Neuronal stem cell (in vitro differentiated cells): ENCODE data around the gene DLX4.
A peak's percentile ranks its signal among the peaks of the same experiment; 100 is the strongest.

Source experiments
- DNase-seq: peaks from one replicate; pipeline ENCODE4 v3.0.0-alpha.2; 2013; ENCODE audit warnings: low spot score
- H2AFZ ChIP-seq: one replicate; pipeline ENCODE4 v1.6.1; 2013; ENCODE audit warnings: mild to moderate bottlenecking, low read length, inconsistent platforms
- H2AK5ac ChIP-seq: 2 replicates; pipeline ENCODE4 v1.6.1; 2013; ENCODE audit warnings: low read depth, mild to moderate bottlenecking, inconsistent platforms, low read length, moderate library complexity, mixed read lengths
- H2BK120ac ChIP-seq: 2 replicates; pipeline ENCODE4 v1.6.1; 2013; ENCODE audit warnings: low read depth, mild to moderate bottlenecking, inconsistent platforms, low read length, moderate library complexity, mixed read lengths
- H2BK12ac ChIP-seq: one replicate; pipeline ENCODE4 v1.6.1; 2013; ENCODE audit warnings: low read length, inconsistent platforms
- H2BK15ac ChIP-seq: 2 replicates; pipeline ENCODE4 v1.6.1; 2013; ENCODE audit warnings: mild to moderate bottlenecking, low read length, inconsistent platforms, mixed read lengths
- H2BK5ac ChIP-seq: one replicate; pipeline ENCODE4 v1.6.1; 2013; ENCODE audit warnings: inconsistent platforms, mild to moderate bottlenecking, low read length, moderate library complexity
- H3K14ac ChIP-seq: one replicate; pipeline ENCODE4 v1.6.1; 2013; ENCODE audit warnings: low read length, inconsistent platforms
- H3K18ac ChIP-seq: 2 replicates; pipeline ENCODE4 v1.6.1; 2013; ENCODE audit warnings: low read length, inconsistent platforms
- H3K23ac ChIP-seq: 2 replicates; pipeline ENCODE4 v1.6.1; 2013; ENCODE audit warnings: low read depth, mild to moderate bottlenecking, mixed read lengths, low read length, inconsistent platforms; ENCODE audit not compliant: poor library complexity
- H3K27ac ChIP-seq: replicated peaks from 3 replicates; pipeline ENCODE4 v1.5.1; 2013; ENCODE audit warnings: low read length, inconsistent platforms
- H3K27me3 ChIP-seq, 3 experiments: 2 replicates each; pipeline ENCODE4 v1.6.1; 2013; ENCODE audit warnings: low read length in 3 of 3, mild to moderate bottlenecking in 2 of 3, inconsistent platforms in 1 of 3, low read depth in 1 of 3, mixed read lengths in 1 of 3, moderate library complexity in 1 of 3; ENCODE audit not compliant: control insufficient read depth in 3 of 3, insufficient read depth in 3 of 3
- H3K36me3 ChIP-seq, 2 donors: replicated peaks in 1 of 2; 2 replicates each; pipeline ENCODE4 v1.6.1; 2013; ENCODE audit warnings: low read length in 2 of 2; ENCODE audit not compliant: control insufficient read depth in 2 of 2, insufficient read depth in 2 of 2
- H3K4ac ChIP-seq: 2 replicates; pipeline ENCODE4 v1.6.1; 2013; ENCODE audit warnings: inconsistent platforms, mild to moderate bottlenecking, low read length, moderate library complexity
- H3K4me1 ChIP-seq, 2 donors: 1 replicate in 1 of 2; 2 replicates in 1 of 2; pipeline ENCODE4 v1.6.1; 2013; ENCODE audit warnings: low read length in 2 of 2, low read depth in 1 of 2; ENCODE audit not compliant: control insufficient read depth in 2 of 2, insufficient read depth in 1 of 2
- H3K4me2 ChIP-seq: one replicate; pipeline ENCODE4 v1.6.1; 2013; ENCODE audit warnings: mild to moderate bottlenecking, low read length, inconsistent platforms; ENCODE audit not compliant: insufficient read depth, poor library complexity, severe bottlenecking
- H3K4me3 ChIP-seq, 2 donors: 2 replicates each; pipeline ENCODE4 v1.5.1; 2013; ENCODE audit warnings: low read length in 2 of 2, mild to moderate bottlenecking in 2 of 2, inconsistent platforms in 1 of 2, moderate library complexity in 1 of 2
- H3K79me1 ChIP-seq: one replicate; pipeline ENCODE4 v1.6.1; 2013; ENCODE audit warnings: low read depth, mild to moderate bottlenecking, inconsistent platforms, low read length, moderate library complexity
- H3K9ac ChIP-seq: one replicate; pipeline ENCODE4 v1.6.1; 2013; ENCODE audit warnings: mild to moderate bottlenecking, low read depth, low read length, inconsistent platforms; ENCODE audit not compliant: poor library complexity
- H3K9me3 ChIP-seq, 2 donors: replicated peaks in 1 of 2; 2 replicates each; pipeline versions ENCODE3 to v1.6.1; 2013; ENCODE audit warnings: low read length in 2 of 2, mild to moderate bottlenecking in 2 of 2, inconsistent platforms in 1 of 2, low read depth in 1 of 2, mixed read lengths in 1 of 2, moderate library complexity in 1 of 2; ENCODE audit not compliant: control insufficient read depth in 2 of 2, insufficient read depth in 1 of 2
- H4K8ac ChIP-seq: one replicate; pipeline ENCODE4 v1.6.1; 2013; ENCODE audit warnings: low read depth, mild to moderate bottlenecking, inconsistent platforms, low read length, moderate library complexity
- H4K91ac ChIP-seq: one replicate; pipeline ENCODE4 v1.6.1; 2013; ENCODE audit warnings: low read length, low read depth, mild to moderate bottlenecking, inconsistent platforms; ENCODE audit not compliant: poor library complexity
- WGBS, 2 donors: extraction: QIAGEN DNeasy Blood & Tissue Kit; methylation state at CpG; one replicate each; pipeline ENCODE4 v1.1.7; 2013; ENCODE audit warnings: missing lambda C conversion rate in 2 of 2, mixed read lengths in 1 of 2; ENCODE audit not compliant: insufficient read length in 2 of 2, insufficient replicate concordance in 1 of 2; ENCODE audit errors: extremely low coverage in 2 of 2; 5-methylcytosine and 5-hydroxymethylcytosine counted together

Gene DLX4

DNA sequence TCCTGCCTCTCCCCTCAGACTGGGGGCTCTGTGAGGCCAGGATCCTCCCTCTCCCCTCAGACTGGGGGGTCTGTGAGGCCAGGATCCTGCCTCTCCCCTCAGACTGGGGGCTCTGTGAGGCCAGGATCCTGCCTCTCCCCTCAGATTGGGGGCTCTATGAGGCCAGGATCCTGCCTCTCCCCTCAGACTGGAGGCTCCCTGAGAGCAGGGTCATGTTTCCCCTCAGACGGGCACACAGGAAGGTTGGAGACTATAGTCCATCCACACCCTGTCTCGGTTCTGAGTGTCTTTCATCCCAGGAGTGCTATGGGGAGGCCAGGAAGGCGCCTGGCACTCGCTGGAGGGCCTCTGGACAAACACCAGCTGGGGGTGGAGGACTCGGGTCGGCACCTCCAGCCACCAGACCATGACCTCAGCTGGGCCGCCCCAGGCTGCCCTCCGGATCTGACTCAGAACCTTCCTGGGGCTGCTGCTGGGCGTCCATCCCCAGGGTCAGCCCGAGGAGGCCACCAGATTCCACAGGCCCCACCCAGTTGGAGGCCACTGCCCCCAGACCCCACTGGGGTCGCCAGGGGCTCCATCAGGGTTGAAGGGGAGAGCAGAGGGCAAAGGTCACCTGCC, 21.9 kb upstream of the DLX4 start:
- H2AFZ ChIP-seq = no peak overlapping the region
- H3K9ac ChIP-seq = no peak overlapping the region

GRCh38 chr17:49949634-49950033, 19.4 kb upstream of the DLX4 start:
- H3K79me1 ChIP-seq = no peaks in the 10 kb centered on the region
- peak overlapping the region; percentile 15 for H3K18ac ChIP-seq
- H3K9ac ChIP-seq = no peak overlapping the region
- no peaks in the 10 kb centered on the region for H3K9me3 ChIP-seq
- peaks cover 0 to under 1% of the 10 kb centered on the region in 2 donors for H3K4me1 ChIP-seq
- WGBS, 2 donors = no CpG with 5 or more reads among the region's 2 CpGs
- peak overlapping the region; percentile 82 for H2BK12ac ChIP-seq
- H2AK5ac ChIP-seq = no peak overlapping the region
- H4K8ac ChIP-seq = no peak overlapping the region
- H3K14ac ChIP-seq = no peak overlapping the region
- H4K91ac ChIP-seq = no peak overlapping the region
- H2BK5ac ChIP-seq = no peak overlapping the region
- H3K4me3 ChIP-seq = no peak overlapping the region
- H3K23ac ChIP-seq = peak overlapping the region; percentile 75
- H3K4me2 ChIP-seq = no peak overlapping the region
- no peaks in the 10 kb centered on the region for H3K36me3 ChIP-seq
- no peak for DNase-seq
- no peak overlapping the region for H2BK120ac ChIP-seq
- H3K27me3 ChIP-seq = peaks cover 0 to 70% (median 0%) of the 10 kb centered on the region in 3 experiments
- H2AFZ ChIP-seq = no peak overlapping the region
- no peak overlapping the region for H3K27ac ChIP-seq
- no peak overlapping the region for H3K4ac ChIP-seq
- peak overlapping the region; percentile 93 for H2BK15ac ChIP-seq

More for the DNA sequence above, 21.9 kb upstream of the DLX4 start:
- Histone ChIP-seq H3K4ac (no peak overlapping the region), H3K4me3 (no peak overlapping the region), H2AK5ac (peak overlapping the region; percentile 47), H3K9me3 (no peaks in the 10 kb centered on the region), H3K4me2 (no peak overlapping the region), H3K79me1 (no peaks in the 10 kb centered on the region), H2BK120ac (no peak overlapping the region), H3K36me3 (no peaks in the 10 kb centered on the region), H4K8ac (no peak overlapping the region), H3K4me1 (peaks cover 0 to 6% of the 10 kb centered on the region in 2 donors), H2BK5ac (peak overlapping the region; percentile 68), H3K27ac (no peak overlapping the region), H2BK12ac (no peak overlapping the region), H3K14ac (peak overlapping the region; percentile 90), H3K27me3 (peaks cover 0 to 82% (median 0%) of the 10 kb centered on the region in 3 experiments), H2BK15ac (peak overlapping the region; percentile 32), H3K18ac (peak overlapping the region; percentile 62), H3K23ac (no peak overlapping the region), H4K91ac (no peak overlapping the region)
- WGBS, 2 donors = no CpG with 5 or more reads among the region's 11 CpGs
- DNase-seq = no peak

DNA sequence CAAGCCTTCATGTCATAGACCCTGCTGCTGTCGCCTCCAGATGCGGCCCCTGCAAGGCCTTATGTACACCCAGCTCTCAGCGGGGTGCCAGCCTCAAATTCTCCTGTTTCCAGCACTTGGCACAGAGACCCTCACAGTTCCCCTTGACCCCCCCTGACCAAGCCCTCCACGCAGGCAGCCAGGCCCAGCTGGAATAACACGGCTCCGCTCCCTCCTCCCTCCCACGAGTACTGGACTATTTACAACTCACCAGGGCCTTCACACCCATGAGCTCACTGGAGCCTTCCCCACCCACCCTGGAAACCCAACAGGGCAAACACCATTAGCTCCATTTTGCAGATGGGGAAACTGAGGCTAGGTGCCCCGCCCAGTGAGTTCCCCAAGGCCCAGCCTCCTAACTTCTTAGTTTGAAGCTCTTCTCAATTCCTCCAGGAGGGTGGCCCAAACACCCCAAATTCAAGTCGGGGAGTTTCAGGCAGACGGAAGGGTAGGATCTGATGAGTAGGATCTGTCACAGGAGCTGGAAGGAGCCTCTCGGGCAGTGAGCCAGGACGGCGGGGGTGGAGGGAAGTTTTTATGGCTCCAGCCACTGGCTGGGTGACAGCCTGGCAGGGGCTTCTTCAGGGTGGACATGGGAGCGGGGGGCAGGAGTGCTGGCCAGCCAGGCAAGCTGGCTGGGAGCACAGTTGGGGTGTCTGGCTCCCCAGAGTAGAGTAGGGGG, 17.5 kb upstream of the DLX4 start:
- Histone ChIP-seq H2BK12ac (no peak overlapping the region), H4K8ac (no peak overlapping the region), H3K4ac (no peak overlapping the region), H3K4me2 (no peak overlapping the region), H3K27ac (no peak overlapping the region), H4K91ac (no peak overlapping the region), H2AK5ac (peak overlapping the region; percentile 93), H3K23ac (no peak overlapping the region), H2BK15ac (no peak overlapping the region), H2BK5ac (no peak overlapping the region), H3K14ac (no peak overlapping the region), H3K27me3 (peaks cover 0 to 68% (median 0%) of the 10 kb centered on the region in 3 experiments), H3K9me3 (no peaks in the 10 kb centered on the region), H2BK120ac (no peak overlapping the region), H2AFZ (no peak overlapping the region), H3K18ac (no peak overlapping the region), H3K4me1 (no peaks in the 10 kb centered on the region), H3K4me3 (no peak overlapping the region), H3K36me3 (no peaks in the 10 kb centered on the region), H3K79me1 (no peaks in the 10 kb centered on the region), H3K9ac (no peak overlapping the region)
- WGBS, 2 donors = no CpG with 5 or more reads among the region's 14 CpGs
- DNase-seq = no peak

DNA sequence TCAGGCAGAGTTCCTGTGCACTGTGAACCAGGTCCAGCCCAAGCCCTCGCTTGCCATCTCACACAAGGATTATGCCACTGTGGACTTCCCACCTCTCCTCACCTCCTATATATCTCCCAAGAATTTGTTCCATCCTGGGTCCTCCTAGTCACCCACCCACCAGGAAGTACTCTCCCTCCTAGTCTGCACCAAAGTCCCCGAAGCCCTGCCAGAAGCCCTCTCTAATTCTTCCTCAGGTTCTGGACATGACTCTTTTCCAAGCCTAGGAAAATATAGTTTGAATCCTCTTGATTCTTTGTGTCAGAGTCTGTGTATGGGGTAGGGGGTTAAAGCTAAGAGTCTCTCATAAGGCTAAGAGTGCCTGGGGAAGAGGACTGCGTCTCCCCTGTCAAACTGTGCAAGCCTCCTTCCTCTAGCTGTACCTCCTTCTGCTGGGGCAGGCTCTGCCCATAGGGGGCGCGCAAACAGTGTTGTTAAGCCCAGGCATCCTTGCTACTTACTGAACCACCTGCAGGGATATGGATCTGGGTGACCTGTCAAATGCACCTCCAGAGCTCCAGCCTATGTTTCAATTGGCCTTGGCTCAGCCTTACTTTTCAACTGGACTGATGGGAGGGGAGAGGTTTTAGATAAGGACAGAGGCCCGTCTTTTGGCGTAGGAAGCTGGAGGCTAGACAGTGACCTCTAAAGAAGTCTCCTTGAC, 16.6 kb upstream of the DLX4 start:
- no CpG with 5 or more reads among the region's 7 CpGs for WGBS, 2 donors
- Histone ChIP-seq H3K27ac (no peak overlapping the region), H2BK120ac (no peak overlapping the region), H3K4me1 (no peaks in the 10 kb centered on the region), H3K9ac (no peak overlapping the region), H3K14ac (peak overlapping the region; percentile 63), H3K27me3 (peaks cover 0 to 68% (median 0%) of the 10 kb centered on the region in 3 experiments), H4K91ac (no peak overlapping the region), H2BK12ac (no peak overlapping the region), H3K9me3 (no peaks in the 10 kb centered on the region), H3K36me3 (no peaks in the 10 kb centered on the region), H3K23ac (no peak overlapping the region), H2AK5ac (peak overlapping the region; percentile 93), H3K4ac (no peak overlapping the region), H2AFZ (no peak overlapping the region), H3K4me3 (no peak overlapping the region), H3K4me2 (no peak overlapping the region), H4K8ac (no peak overlapping the region), H3K79me1 (no peaks in the 10 kb centered on the region), H2BK15ac (no peak overlapping the region), H3K18ac (no peak overlapping the region), H2BK5ac (no peak overlapping the region)
- DNase-seq = peak; percentile 65
